B cell (primary cell): Measurements from ENCODE around the gene PGGHG. TPM values are rescaled to one million over a fixed set of nuclear protein-coding genes. Genes with fewer than 3 reads are reported as not detected.

Experiments
- ATAC-seq: fragments of 200-7000 bp; cut with Tn5 transposase; one replicate; pipeline ENCODE4 v1.10.0; 2021; ENCODE audit warnings: low read depth, mild to moderate bottlenecking, moderate number of reproducible peaks, moderate library complexity
- CTCF ChIA-PET: fragments of 350-600 bp; sonication (Branson Sonifier 250); formaldehyde crosslinking; loops from one replicate; lab custom pipeline; 2021; ENCODE audit warnings: antibody characterized with exemption, inconsistent platforms; lab: Charles Lee
- POLR2A ChIA-PET: fragments of 350-600 bp; sonication (Branson Sonifier 250); formaldehyde crosslinking; loops from one replicate; lab custom pipeline; 2021; ENCODE audit warnings: antibody characterized with exemption; lab: Charles Lee
- DNase-seq: peaks from one replicate; pipeline ENCODE4 v3.0.0; 2013
- H2AFZ ChIP-seq: 2 replicates; pipeline ENCODE4 v1.6.1; 2012; ENCODE audit warnings: mild to moderate bottlenecking, low read depth, low read length; ENCODE audit not compliant: insufficient read depth, poor library complexity, severe bottlenecking
- H3K27ac ChIP-seq, 2 donors: 1 replicate in 1 of 2; 2 replicates in 1 of 2; pipeline ENCODE4 v1.5.1; 2012 to 2013; ENCODE audit warnings: low read length in 2 of 2, mild to moderate bottlenecking in 2 of 2, moderate library complexity in 1 of 2
- H3K27me3 ChIP-seq, 4 experiments: fragments of 200-600 bp in 1 of 4; sonication (generic) in 1 of 4; replicated peaks in 1 of 4; 1 replicate in 2 of 4; 2 replicates in 2 of 4; pipeline versions ENCODE4 v1.6.1 to v1.7.0; 2013 to 2016; ENCODE audit warnings: low read length in 3 of 4, mild to moderate bottlenecking in 2 of 4, mixed read lengths in 1 of 4, moderate library complexity in 1 of 4; ENCODE audit not compliant: insufficient read depth in 4 of 4, control insufficient read depth in 3 of 4; ENCODE audit errors: control extremely low read depth in 1 of 4
- H3K36me3 ChIP-seq, 2 experiments: replicated peaks in 1 of 2; 1 replicate in 1 of 2; 2 replicates in 1 of 2; pipeline versions ENCODE4 v1.6.1 to v1.7.1; 2013; ENCODE audit warnings: low read length in 1 of 2; ENCODE audit not compliant: insufficient read depth in 2 of 2, control insufficient read depth in 1 of 2; ENCODE audit errors: control extremely low read depth in 1 of 2, extremely low read depth in 1 of 2
- H3K4me1 ChIP-seq, 2 donors: fragments of 200-600 bp in 1 of 2; sonication (generic) in 1 of 2; 1 replicate in 1 of 2; 2 replicates in 1 of 2; pipeline versions ENCODE4 v1.5.1 to v1.6.1; 2013 to 2017; ENCODE audit warnings: low read length in 2 of 2; ENCODE audit not compliant: control insufficient read depth in 2 of 2, insufficient read depth in 2 of 2
- H3K4me2 ChIP-seq: replicated peaks from 2 replicates; pipeline ENCODE3; 2012; ENCODE audit warnings: mild to moderate bottlenecking, low read depth, low read length; ENCODE audit not compliant: poor library complexity, severe bottlenecking
- H3K4me3 ChIP-seq, 5 experiments: fragments of 200-600 bp in 1 of 5; sonication (generic) in 1 of 5; 1 replicate in 3 of 5; 2 replicates in 2 of 5; pipeline versions ENCODE4 v1.5.1 to v1.7.0; 2011 to 2016; ENCODE audit warnings: low read length in 4 of 5, mild to moderate bottlenecking in 4 of 5, low read depth in 2 of 5, control low read depth in 1 of 5, moderate library complexity in 1 of 5; ENCODE audit not compliant: insufficient read depth in 1 of 5; ENCODE audit errors: control extremely low read depth in 1 of 5, extremely low read depth in 1 of 5
- H3K79me2 ChIP-seq: fragments of 200-600 bp; sonication (generic); one replicate; pipeline ENCODE4 v1.6.0; 2016; ENCODE audit warnings: low read length; ENCODE audit not compliant: control insufficient read depth, insufficient read depth
- H3K9ac ChIP-seq: fragments of 200-600 bp; sonication (generic); 2 replicates; pipeline ENCODE4 v1.6.1; 2017; ENCODE audit warnings: mild to moderate bottlenecking, low read length, moderate library complexity
- H3K9me3 ChIP-seq, 3 donors: one replicate each; pipeline versions ENCODE4 v1.6.1 to v1.7.1; 2013; ENCODE audit warnings: low read length in 2 of 3; ENCODE audit not compliant: control insufficient read depth in 2 of 3, insufficient read depth in 1 of 3; ENCODE audit errors: control extremely low read depth in 1 of 3
- H4K20me1 ChIP-seq: 2 replicates; pipeline ENCODE4 v1.6.0; 2012; ENCODE audit warnings: mild to moderate bottlenecking, low read length; ENCODE audit not compliant: insufficient read depth, control insufficient read depth, poor library complexity, severe bottlenecking
- H3K27ac Mint-ChIP-seq: one replicate; pipeline ENCODE4 v1.8.0; 2021; ENCODE audit warnings: mixed read lengths
- H3K27me3 Mint-ChIP-seq: one replicate; pipeline ENCODE4 v1.8.0; 2021; ENCODE audit warnings: mixed read lengths
- H3K4me1 Mint-ChIP-seq: one replicate; pipeline ENCODE4 v1.8.0; 2021; ENCODE audit warnings: mixed read lengths
- H3K4me3 Mint-ChIP-seq: one replicate; pipeline ENCODE4 v1.8.0; 2021; ENCODE audit warnings: mixed read lengths
- H3K9me3 Mint-ChIP-seq: one replicate; pipeline ENCODE4 v1.8.0; 2022; ENCODE audit warnings: mixed read lengths; ENCODE audit not compliant: insufficient read depth
- EZH2 ChIP-seq: IDR thresholded peaks from 2 replicates; pipeline ENCODE4 v1.6.1; 2012; ENCODE audit warnings: borderline replicate concordance, low read depth, mild to moderate bottlenecking, moderate library complexity, low read length; ENCODE audit not compliant: insufficient read depth, poor library complexity, severe bottlenecking
- WGBS: methylation state at CpG from one replicate; pipeline ENCODE4 v1.1.5; 2013; ENCODE audit warnings: missing lambda C conversion rate; ENCODE audit not compliant: insufficient coverage; 5-methylcytosine and 5-hydroxymethylcytosine counted together
- intact Hi-C: fragments of 100-400 bp; cut with micrococcal nuclease; formaldehyde crosslinking; loops from one replicate; pipeline ENCODE4 v1.10.0; 2022
- polyA plus RNA-seq: library from polyadenylated mRNA; depleted of rRNA; stranded (reverse); fragments of >200 nt; gene quantifications from 2 replicates; pipeline ENCODE4 v1.2.3, GENCODE V29; 2012
- total RNA-seq, 2 donors: library from RNA; stranded (reverse); fragments of 120-200 nt in 1 of 2; gene quantifications; 1 replicate in 1 of 2; 2 replicates in 1 of 2; pipeline versions ENCODE4 v1.2.3 to v1.2.4, GENCODE V29; 2013 to 2022
- TF ChIP-seq, protein P1 (sequence below): fragments of 200-600 bp; IDR thresholded peaks from one replicate; pipeline ENCODE4 v1.8.0; 2022; ENCODE audit warnings: antibody characterized with exemption, mild to moderate bottlenecking

PGGHG gene
- total and polyA plus RNA-seq, 2 donors (not counting 1 experiment from before 2014, with no cell fraction given): 159 to 264 TPM

DNA sequence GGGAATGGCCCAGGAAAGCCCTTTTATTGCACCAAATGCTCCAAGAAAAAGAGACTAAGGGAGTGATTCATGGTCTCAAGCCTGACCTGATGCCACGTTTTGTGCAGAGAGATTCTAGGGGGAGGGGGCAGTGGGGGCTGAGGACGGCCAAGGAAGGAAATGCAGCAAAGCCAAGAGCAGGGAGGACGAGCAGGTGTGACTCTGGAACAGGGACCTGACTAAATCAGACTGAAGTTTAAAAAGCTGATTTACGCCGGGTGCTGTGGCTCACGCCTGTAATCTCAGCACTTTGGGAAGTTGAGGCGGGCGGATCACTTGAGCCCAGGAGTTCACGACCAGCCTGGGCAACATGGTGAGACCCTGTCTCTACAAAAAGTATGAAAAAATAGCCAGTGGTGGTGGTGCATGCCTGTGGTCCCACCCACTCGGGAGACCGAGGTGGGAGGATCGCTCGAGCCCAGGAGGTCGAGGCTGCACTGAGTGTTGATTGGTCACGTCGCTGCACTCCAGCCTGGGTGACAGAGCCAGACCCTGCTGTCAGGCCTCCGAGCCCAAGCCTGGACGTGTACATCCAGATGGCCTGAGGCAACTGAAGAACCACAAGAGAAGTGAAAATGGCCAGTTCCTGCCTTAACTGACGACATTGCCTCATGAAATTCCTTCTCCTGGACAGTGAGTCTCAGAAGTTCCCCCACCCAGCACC is 42.6 kb downstream of the PGGHG start:
- Mint-ChIP-seq H3K9me3 (no peaks in the 10 kb centered on the region), H3K4me3 (peak overlapping the region; percentile 59), H3K4me1 (peaks cover 44% of the 10 kb centered on the region), H3K27ac (peak overlapping the region; percentile 43), H3K27me3 (no peaks in the 10 kb centered on the region)
- TF ChIP-seq, protein P1, sequence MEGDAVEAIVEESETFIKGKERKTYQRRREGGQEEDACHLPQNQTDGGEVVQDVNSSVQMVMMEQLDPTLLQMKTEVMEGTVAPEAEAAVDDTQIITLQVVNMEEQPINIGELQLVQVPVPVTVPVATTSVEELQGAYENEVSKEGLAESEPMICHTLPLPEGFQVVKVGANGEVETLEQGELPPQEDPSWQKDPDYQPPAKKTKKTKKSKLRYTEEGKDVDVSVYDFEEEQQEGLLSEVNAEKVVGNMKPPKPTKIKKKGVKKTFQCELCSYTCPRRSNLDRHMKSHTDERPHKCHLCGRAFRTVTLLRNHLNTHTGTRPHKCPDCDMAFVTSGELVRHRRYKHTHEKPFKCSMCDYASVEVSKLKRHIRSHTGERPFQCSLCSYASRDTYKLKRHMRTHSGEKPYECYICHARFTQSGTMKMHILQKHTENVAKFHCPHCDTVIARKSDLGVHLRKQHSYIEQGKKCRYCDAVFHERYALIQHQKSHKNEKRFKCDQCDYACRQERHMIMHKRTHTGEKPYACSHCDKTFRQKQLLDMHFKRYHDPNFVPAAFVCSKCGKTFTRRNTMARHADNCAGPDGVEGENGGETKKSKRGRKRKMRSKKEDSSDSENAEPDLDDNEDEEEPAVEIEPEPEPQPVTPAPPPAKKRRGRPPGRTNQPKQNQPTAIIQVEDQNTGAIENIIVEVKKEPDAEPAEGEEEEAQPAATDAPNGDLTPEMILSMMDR: no peak
- TF ChIP-seq EZH2: no peak
- no peak overlapping the region for H3K9ac ChIP-seq
- ChIA-PET CTCF (interaction anchor here (1.0 to 2.1 kb wide), 2 partner anchors 24 to 74 kb away, joined by 3 to 7 read pairs; no protein-coding TSS in a partner anchor), POLR2A (interaction anchor here (0.7 kb wide), 1 partner anchor 127 kb away, joined by 3 read pairs; no protein-coding TSS in a partner anchor)
- no peak for DNase-seq
- intact Hi-C loops: no loop called here
- 79% methylated on average over 19 of the region's 19 CpGs for WGBS
- peak overlapping the region; percentile 58 for H3K4me2 ChIP-seq
- H2AFZ ChIP-seq: no peak overlapping the region
- H3K4me3 ChIP-seq: peak overlapping the region in 1 of 5 experiments; percentile 6
- no peaks in the 10 kb centered on the region for H3K36me3 ChIP-seq
- H4K20me1 ChIP-seq: no peaks in the 10 kb centered on the region
- no peak for ATAC-seq
- H3K9me3 ChIP-seq: peaks cover 0 to 13% (median 0%) of the 10 kb centered on the region in 3 donors
- H3K27ac ChIP-seq: no peak overlapping the region
- H3K4me1 ChIP-seq: peaks cover 23 to 47% of the 10 kb centered on the region in 2 donors
- H3K27me3 ChIP-seq: no peaks in the 10 kb centered on the region
- H3K79me2 ChIP-seq: no peaks in the 10 kb centered on the region
